ENCODE results near the gene IL22.
"Not testable (repeated sequence)": the region's sequence is repeated elsewhere in the genome, so short reads cannot be mapped to it uniquely, and the experiment has no call there.

Gene IL22

DNA sequence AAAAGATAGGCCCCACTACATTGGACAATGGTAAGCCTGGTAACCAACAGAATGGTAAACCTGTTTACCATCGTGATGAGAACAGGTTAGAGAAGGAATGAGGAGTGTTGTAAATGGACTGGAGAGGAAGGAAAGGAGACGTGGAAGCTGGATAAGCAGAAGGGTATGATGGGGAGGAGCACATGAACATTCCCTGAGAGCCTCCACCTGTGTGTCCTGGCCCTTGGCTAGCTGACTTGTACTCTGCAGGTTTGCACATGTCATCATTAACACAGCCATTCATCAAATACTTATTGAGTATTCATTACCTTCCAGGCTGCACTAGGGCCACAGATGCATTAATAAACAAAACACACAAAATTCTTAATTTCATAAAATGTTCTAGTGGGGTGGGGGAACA, 23.4 kb downstream of the IL22 start:
- no peak for DNase-seq (ENCODE audit: low read depth in 2 of 2)

DNA sequence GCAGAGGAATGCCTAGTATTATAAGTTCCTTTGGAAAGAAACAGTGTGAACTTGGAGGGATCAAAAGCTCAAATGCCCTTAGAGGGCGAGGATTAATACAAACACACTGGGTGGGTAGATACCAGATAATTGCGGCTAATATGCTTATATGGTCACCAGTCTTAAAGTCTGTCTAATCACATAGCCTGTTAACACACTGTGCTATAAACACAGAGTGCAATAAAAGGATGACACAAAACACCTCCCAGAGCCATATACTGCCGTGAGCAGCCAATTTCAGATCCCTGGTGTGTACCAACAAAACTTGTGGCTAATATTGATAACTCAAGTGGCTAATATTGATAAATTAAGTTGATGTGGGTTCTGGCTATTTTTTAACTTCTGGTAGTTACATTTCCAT, 26.0 kb downstream of the IL22 start:
- no peak for DNase-seq (ENCODE audit: low read depth in 2 of 2)

DNA sequence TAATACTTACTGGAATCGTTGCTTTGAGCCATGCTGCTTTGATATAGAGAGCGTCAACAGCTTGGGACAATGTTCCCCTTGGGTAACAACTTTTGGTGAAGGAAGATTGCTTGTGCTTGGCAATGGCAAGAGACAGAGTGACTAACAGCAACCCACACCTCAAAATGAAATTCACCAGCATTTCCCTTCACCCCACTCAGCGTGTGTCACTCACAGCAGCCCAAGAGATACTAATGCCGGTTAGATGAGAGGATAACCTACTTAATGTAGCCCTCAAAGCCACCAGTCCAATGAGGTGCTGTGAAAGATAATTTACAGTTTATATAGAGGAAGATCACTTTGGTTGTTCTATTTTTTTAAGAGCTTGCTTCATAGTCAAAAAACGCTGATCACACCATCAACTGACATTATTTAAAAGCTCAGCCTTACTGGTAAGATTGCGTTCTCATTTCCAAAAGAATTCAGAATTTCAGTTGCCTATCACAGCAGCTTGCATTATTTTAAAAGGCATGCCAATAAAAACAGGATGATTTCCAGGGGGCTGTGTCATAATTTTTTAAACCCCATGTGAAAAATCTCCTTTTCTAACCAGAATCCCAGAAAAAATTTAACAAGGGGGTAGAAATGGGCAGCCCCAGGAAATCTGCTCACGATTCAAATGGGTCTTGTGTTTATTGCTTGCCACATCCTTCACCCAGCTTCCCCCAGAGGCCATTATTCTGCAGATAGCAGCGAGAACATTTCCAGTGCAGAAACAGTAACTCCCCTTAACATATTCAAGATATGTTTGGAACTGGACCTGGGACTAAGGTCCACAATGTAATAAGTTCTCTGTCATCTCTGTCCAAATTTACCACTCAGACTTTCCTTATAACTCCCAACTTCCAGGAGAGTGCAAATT, 27.6 kb downstream of the IL22 start, which contains the start of gene IL26:
TSS of gene IL26 (minus strand) at position 235 of the 901 bp plus-strand sequence. CDS start at position 181, 54 bp downstream.
- no peak for DNase-seq (ENCODE audit: low read depth in 2 of 2)

DNA sequence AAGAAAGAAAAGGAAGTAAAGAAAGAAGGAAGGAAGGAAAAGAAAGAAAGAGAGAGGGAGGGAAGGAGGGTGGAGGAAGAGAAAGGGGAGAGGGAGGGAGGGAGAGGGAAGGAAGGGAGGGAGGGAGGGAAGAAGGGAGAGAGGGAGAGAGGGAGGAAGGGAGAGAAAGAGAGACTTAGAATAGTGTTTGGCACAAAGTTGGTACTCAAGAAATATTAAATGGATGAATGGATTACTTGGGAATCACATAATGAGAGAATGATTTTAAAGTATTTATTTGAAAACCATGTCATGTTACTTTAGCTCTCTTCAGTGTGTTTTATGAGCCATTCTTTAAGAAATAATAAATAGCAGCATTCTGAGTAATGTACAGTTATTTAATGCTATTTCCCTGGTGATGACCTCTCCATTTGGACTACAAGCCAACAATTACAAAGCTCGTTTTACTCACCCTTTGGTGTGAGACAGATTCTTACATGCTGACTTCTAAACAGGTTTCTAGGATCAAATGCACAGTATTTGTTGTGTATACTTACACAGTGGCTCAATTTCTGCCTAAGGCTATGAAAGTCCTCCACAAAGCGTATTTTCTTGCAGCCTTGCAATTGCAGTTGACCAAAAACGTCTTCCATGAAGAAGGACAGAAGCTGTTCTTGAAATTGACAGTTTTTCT, 28.7 kb downstream of the IL22 start:
- no peak for DNase-seq (ENCODE audit: low read depth in 2 of 2)

DNA sequence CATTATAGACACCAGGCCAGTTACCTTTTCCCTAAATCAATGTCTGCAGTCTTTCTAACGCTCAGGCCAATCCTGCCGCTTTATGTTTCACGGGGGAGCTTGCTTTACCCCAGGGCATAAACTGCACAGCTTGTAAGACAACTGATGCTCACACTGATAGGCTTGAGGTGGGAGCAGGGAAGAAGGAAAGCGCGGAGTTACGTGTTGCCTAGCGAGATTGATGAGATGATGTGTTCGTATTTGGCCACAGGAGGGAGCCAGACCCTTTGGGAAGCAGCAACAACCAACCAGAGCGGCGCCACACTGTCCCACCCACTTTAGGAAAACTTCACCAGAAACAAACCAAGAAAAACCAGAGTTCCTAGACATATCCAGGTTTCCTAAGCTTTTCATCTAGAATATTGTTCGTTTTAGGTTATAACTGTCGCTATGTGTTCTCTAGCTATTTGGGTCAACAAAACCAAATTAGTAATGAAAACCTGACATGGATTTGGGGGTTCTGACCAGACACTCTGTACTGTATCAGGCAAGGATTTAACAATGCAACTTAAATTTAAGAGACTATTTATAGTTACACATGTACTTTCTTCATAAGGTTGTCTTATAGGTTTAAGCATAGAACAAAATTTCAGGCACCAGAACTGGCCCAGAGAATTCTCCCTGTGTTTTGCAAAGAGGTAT, 30.2 kb downstream of the IL22 start:
- DNase-seq (ENCODE audit: low read depth in 2 of 2), result peak; percentile 42 to 65

DNA sequence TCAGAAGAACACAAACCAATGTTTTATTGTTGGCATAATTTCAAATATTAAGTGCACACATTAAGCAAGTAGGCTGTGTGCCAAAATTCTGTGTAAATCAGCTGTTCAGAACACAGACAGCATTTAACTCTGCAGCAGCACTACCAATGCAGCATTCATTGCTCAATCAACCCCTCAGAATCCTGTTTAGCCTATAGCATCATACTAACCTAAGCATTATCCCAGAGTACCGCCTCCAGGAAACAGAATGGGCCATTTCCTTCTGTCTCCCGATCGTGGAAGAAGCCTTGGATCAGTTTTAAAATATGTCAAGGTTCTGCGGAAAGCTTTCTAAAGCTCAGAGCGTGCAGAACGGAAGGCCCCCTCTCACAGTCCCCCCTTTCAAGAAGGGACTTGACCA, 31.1 kb downstream of the IL22 start:
- no peak for DNase-seq (ENCODE audit: low read depth in 2 of 2)

DNA sequence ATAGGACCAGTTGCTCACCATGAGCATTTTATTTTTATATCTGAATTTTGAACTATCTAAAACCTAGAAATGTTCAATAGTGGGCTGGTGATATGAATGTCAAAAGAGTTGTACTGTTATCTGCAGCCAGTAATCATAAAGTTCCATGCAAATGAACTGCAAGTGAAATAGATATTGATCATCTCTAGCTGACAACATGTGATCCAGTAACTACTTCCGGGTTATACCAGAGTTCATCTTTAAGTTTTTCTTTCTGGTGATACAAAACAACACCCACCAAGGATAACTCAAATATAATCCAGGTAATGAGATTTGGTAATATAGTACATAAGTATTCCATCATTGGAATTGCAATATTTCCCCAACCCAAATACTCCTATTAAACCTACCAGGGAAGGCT, 31.9 kb downstream of the IL22 start:
- DNase-seq (ENCODE audit: low read depth in 2 of 2), result no peak

DNA sequence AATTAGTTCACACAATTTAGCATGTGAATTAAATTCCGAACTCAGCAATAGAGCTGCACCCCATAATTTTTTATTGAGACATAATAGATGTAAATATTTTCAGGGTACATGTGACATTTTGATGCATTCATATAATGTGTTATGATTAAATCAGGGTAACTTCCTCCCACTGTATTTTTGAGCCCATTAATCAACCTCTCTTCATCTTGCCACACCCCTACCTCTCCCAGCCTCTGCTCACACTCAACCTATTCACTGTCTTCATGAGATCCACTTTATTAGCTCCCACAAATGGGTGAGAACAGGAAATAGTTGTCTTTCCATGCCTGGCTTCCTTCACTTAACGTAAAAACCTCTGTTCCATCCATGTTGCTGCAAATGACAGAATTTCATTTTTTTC, 42.5 kb downstream of the IL22 start:
- DNase-seq (ENCODE audit: low read depth in 2 of 2), result no peak

DNA sequence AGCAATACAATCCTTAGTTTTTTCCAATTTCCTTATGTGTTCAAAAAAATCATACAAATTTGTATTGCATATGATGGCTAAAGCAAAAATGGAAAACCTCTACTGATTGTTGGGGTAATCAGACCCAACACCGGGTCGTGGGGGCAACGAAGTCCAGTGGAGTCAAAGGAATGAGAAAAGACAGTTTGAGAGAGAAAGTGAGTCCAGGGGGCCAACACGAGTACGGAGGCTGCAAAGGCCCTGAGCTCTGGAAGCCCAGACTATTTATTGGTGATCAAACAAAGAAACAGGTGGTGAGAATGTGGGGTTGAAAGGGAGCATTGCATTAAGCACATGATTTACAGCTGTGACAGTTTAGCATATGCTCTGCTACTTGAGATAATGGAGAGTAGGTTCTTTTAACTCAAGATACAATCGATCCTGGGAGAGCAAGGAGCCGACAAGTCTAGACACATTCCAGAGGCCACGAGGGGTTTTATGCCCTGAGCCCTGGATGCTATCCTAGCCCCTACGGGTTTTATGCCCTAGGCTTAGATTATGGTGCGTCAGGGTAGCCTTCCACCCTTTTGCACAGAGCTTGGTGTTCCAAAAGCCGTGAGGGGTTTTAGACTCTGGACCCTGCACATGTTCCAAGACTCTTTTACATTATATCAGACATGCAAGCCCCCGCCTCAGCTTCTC, 44.2 kb downstream of the IL22 start:
- not testable (repeated sequence) for DNase-seq (ENCODE audit: low read depth in 2 of 2)

DNA sequence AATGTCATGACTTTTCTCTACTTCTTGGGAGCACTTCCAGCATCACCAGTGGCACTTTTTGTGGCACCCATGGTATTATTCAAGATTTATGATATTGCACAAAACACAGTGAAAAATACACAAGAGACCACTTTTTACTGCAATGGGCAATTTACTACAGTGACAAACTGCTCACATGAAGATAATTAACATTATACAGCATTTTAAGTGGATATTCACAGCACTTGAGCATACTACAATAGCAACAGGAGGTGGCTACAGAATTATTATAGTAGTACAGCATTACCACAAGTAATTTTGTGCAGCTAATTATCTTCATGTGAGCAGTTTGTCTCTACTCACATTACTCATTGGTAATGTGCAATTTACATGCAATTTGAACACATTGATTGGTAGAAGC, 46.1 kb downstream of the IL22 start:
- DNase-seq (ENCODE audit: low read depth in 2 of 2), result no peak

DNA sequence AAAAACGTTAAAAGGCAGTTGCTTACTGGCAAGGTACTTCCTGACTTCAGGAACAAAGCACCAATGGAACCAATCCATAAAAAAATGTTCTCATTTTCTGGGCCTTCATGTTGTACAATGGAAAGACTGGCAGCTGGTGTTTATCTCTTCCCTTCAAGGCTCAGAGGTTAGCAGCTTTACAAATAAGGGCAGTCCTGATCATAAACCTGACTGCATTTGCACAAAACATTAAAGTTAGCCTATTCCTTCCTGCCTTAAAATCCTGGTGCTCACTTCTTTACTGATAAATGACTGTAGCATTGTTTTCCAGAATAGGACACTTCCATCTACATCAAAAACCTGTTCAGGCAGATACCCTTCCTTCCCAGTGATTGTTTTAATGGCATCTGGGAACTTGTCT, 47.0 kb downstream of the IL22 start:
- DNase-seq (ENCODE audit: low read depth in 2 of 2), result no peak

DNA sequence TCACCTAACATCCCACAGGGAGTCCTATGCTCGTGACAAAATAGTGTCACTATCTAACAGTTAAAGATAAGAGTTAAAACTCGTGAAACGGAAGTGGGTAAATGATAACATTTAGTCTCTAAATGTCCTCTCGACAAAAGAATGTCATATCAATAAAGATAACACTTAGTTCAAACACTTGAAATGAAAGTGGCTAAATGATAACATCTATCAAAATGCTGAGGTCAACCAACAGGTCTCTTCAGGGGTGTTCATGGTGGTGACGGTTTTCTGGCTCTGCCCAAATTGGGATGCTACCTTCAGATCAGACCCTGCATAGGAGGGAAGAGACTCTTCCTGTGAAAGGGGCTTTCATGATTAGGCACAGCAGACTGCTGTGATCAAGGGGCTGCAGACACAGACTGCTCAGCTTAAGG, 49.9 kb downstream of the IL22 start:
- no peak for DNase-seq (ENCODE audit: low read depth in 2 of 2)

DNA sequence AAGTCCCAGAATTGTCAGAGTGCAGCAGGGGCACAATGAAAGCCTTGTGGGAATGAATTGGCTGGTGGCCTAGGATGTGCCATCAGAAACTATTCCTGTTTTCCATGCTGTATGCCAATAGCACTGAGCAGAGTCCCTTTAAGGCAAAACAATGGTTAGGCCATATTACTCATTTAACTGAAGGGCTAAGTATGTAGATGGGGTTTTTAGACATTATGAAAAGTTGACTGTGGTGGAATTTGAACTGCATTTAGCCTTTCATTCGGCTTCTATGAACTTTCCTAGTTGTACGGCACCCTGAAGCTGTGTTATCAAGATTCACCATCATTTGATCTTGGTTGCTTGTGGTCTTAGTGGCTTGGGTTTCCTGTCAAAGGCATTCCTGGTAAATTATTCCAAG, 52.5 kb downstream of the IL22 start:
- DNase-seq (ENCODE audit: low read depth in 2 of 2), result no peak

DNA sequence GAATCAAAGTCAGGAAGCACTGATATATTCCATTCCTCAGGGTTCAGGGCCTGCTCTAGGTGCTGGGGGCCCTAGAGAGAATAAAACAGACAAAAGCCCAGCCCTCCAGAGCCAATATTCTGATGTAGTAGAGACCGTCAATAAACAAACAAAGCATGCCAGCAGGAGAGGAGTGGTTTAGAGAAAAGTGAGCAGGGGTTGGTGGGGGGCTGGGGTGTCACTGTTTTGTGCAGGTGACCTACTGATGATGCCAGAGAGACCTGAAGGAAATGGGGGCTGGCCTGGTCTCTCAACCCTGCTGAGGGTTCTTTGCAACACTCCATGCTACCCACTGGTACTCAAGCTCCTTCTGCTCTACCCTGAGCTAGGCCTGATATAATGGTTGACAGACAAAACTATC, 54.3 kb downstream of the IL22 start:
- DNase-seq (ENCODE audit: low read depth in 2 of 2), result no peak

DNA sequence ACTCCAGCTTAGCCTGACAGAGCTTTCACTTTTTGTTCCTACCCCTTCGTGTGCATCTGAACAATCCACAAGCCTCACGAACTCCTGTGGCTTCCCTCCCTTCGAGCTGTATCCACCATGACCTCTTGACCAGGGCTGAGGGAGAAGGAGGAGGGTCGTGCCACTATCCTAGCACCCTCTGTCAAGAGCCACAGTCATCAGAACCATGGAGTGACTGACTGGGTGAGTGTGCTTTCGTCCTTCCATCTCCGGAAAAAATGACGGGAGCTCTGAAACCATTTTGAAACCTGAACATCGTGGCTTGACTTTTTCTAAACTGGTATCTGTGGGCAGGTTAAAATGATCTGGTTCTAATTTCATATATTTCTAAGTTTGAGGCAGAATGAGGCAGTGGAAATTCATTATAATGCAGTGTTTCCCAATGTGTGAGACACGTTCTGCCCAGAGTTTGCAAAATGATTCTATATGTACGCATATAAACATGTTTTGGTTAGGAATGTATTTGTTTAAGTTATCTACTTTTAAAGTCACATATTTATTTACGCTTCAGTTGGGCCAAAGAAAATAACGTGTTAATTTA, 54.8 kb downstream of the IL22 start:
- no peak for DNase-seq (ENCODE audit: low read depth in 2 of 2)
